Measurements from ENCODE around the gene KCNB1. TPM values are rescaled to one million over a fixed set of nuclear protein-coding genes. Genes with fewer than 3 reads are reported as not detected.

Gene KCNB1
- total and polyA plus RNA-seq, 2 donors (not counting 1 experiment from before 2014, with no cell fraction given) = 0.12 TPM; not detected in 1

- CTCF ChIA-PET = no interaction called here
Measured at GRCh38 chr20:49501917-49502316, 19.4 kb upstream of the KCNB1 start.

GRCh38 chr20:49497398-49497669 lies 14.9 kb upstream of the KCNB1 start:
- Histone ChIP-seq H3K27me3 (replicated peaks in 1 of 4; ENCODE audit: control extremely low read depth in 1 of 4, control insufficient read depth in 3 of 4, insufficient read depth in 4 of 4, low read length in 3 of 4) (peaks cover 0 to 31% (median 3%) of the 10 kb centered on the region in 4 experiments), H3K36me3 (replicated peaks in 1 of 2; ENCODE audit: control extremely low read depth in 1 of 2, control insufficient read depth in 1 of 2, extremely low read depth in 1 of 2, insufficient read depth in 2 of 2, low read length in 1 of 2) (no peaks in the 10 kb centered on the region), H3K79me2 (ENCODE audit: control insufficient read depth, insufficient read depth, low read length) (no peaks in the 10 kb centered on the region), H3K4me3 (ENCODE audit: control extremely low read depth in 1 of 5, extremely low read depth in 1 of 5, insufficient read depth in 1 of 5, low read depth in 2 of 5, low read length in 4 of 5) (no peak overlapping the region), H3K4me2 (replicated peaks; ENCODE audit: low read depth, low read length, poor library complexity, severe bottlenecking) (no peak overlapping the region), H4K20me1 (ENCODE audit: control insufficient read depth, insufficient read depth, low read length, poor library complexity, severe bottlenecking) (no peaks in the 10 kb centered on the region), H2AFZ (ENCODE audit: insufficient read depth, low read depth, low read length, poor library complexity, severe bottlenecking) (no peak overlapping the region), H3K9ac (ENCODE audit: low read length) (no peak overlapping the region), H3K27ac (ENCODE audit: low read length in 2 of 2) (no peak overlapping the region), H3K4me1 (ENCODE audit: control insufficient read depth in 2 of 2, insufficient read depth in 2 of 2, low read length in 2 of 2) (no peaks in the 10 kb centered on the region), H3K9me3 (ENCODE audit: control extremely low read depth in 1 of 3, control insufficient read depth in 2 of 3, insufficient read depth in 1 of 3, low read length in 2 of 3) (peaks cover 0 to 4% (median 2%) of the 10 kb centered on the region in 3 donors)
- no peak for DNase-seq
- no peaks in the 10 kb centered on the region for H3K9me3 Mint-ChIP-seq (ENCODE audit: insufficient read depth)
- H3K4me1 Mint-ChIP-seq = no peaks in the 10 kb centered on the region
- no peak for TF ChIP-seq CTCF (IDR thresholded peaks at IDR 0.05)
- TF ChIP-seq EZH2 (IDR thresholded peaks at IDR 0.05; ENCODE audit: borderline replicate concordance, insufficient read depth, low read depth, low read length, poor library complexity, severe bottlenecking) = no peak
- H3K4me3 Mint-ChIP-seq = no peak overlapping the region
- CTCF ChIA-PET = interaction anchor here (1.4 kb wide), 1 partner anchor 12 kb away, joined by 5 read pairs; no protein-coding TSS in a partner anchor
- POLR2A ChIA-PET = no interaction called here
- peaks cover 35% of the 10 kb centered on the region for H3K27me3 Mint-ChIP-seq
- no peak for ATAC-seq (ENCODE audit: low read depth)
- intact Hi-C loops (cut with micrococcal nuclease) = no loop called here
- WGBS (ENCODE audit: insufficient coverage) = 47% methylated on average over 1 of the region's 1 CpG
- no peak overlapping the region for H3K27ac Mint-ChIP-seq

More at GRCh38 chr20:49501917-49502316, 19.4 kb upstream of the KCNB1 start:
- H3K27me3 Mint-ChIP-seq = peaks cover 45% of the 10 kb centered on the region
- no peak for ATAC-seq (ENCODE audit: low read depth)
- intact Hi-C loops (cut with micrococcal nuclease) = no loop called here
- H3K4me3 Mint-ChIP-seq = no peak overlapping the region
- Histone ChIP-seq H3K79me2 (ENCODE audit: control insufficient read depth, insufficient read depth, low read length) (no peaks in the 10 kb centered on the region), H3K27ac (ENCODE audit: low read length in 2 of 2) (no peak overlapping the region), H3K4me3 (ENCODE audit: control extremely low read depth in 1 of 5, extremely low read depth in 1 of 5, insufficient read depth in 1 of 5, low read depth in 2 of 5, low read length in 4 of 5) (no peak overlapping the region), H3K36me3 (replicated peaks in 1 of 2; ENCODE audit: control extremely low read depth in 1 of 2, control insufficient read depth in 1 of 2, extremely low read depth in 1 of 2, insufficient read depth in 2 of 2, low read length in 1 of 2) (no peaks in the 10 kb centered on the region), H3K9me3 (ENCODE audit: control extremely low read depth in 1 of 3, control insufficient read depth in 2 of 3, insufficient read depth in 1 of 3, low read length in 2 of 3) (peaks cover 0 to 4% (median 2%) of the 10 kb centered on the region in 3 donors), H3K4me1 (ENCODE audit: control insufficient read depth in 2 of 2, insufficient read depth in 2 of 2, low read length in 2 of 2) (no peaks in the 10 kb centered on the region), H4K20me1 (ENCODE audit: control insufficient read depth, insufficient read depth, low read length, poor library complexity, severe bottlenecking) (no peaks in the 10 kb centered on the region), H3K4me2 (replicated peaks; ENCODE audit: low read depth, low read length, poor library complexity, severe bottlenecking) (no peak overlapping the region), H3K9ac (ENCODE audit: low read length) (no peak overlapping the region), H2AFZ (ENCODE audit: insufficient read depth, low read depth, low read length, poor library complexity, severe bottlenecking) (no peak overlapping the region), H3K27me3 (replicated peaks in 1 of 4; ENCODE audit: control extremely low read depth in 1 of 4, control insufficient read depth in 3 of 4, insufficient read depth in 4 of 4, low read length in 3 of 4) (peaks cover 0 to 43% (median 0%) of the 10 kb centered on the region in 4 experiments)
- no peaks in the 10 kb centered on the region for H3K4me1 Mint-ChIP-seq
- 75% methylated on average over 2 of the region's 3 CpGs for WGBS (ENCODE audit: insufficient coverage)
- no peak for DNase-seq
- H3K27ac Mint-ChIP-seq = no peak overlapping the region
- TF ChIP-seq CTCF (IDR thresholded peaks at IDR 0.05) (no peak), EZH2 (IDR thresholded peaks at IDR 0.05; ENCODE audit: borderline replicate concordance, insufficient read depth, low read depth, low read length, poor library complexity, severe bottlenecking) (no peak)
- POLR2A ChIA-PET = no interaction called here
- H3K9me3 Mint-ChIP-seq (ENCODE audit: insufficient read depth) = no peaks in the 10 kb centered on the region

All from B cell (primary cell).